Ovary (tissue), 3 donors: Measurements from ENCODE around the gene TAS2R60.

Source experiments
- CTCF ChIP-seq, 3 donors: fragments of 450-650 bp in 2 of 3; fragments of 200-600 bp in 1 of 3; IDR thresholded peaks; one replicate each; pipeline versions ENCODE4 v1.5.1 to v1.8.0; 2016 to 2022; ENCODE audit warnings: antibody characterized with exemption in 3 of 3, mild to moderate bottlenecking in 1 of 3
- EP300 ChIP-seq: sonication (generic); formaldehyde crosslinking; IDR thresholded peaks from one replicate; pipeline ENCODE4 v1.6.1; 2017; ENCODE audit warnings: antibody characterized with exemption
- POLR2A ChIP-seq: fragments of 450-650 bp; IDR thresholded peaks from one replicate; pipeline ENCODE4 v1.6.1; 2017; ENCODE audit warnings: antibody characterized with exemption, mild to moderate bottlenecking, moderate library complexity
- donor health status: DM: no; HTN: no; CAD: no.

GRCh38 chr7:143418681-143419458 is 24.4 kb upstream of the TAS2R60 start:
- TF ChIP-seq EP300 (no peak), CTCF (IDR thresholded peaks at IDR 0.05) (no peak), POLR2A (no peak)
